Measurements from ENCODE around the gene PNPLA3.

Gene PNPLA3

GRCh38 chr22:43923631-43924464, at the start of gene PNPLA3:
PNPLA3 (plus strand) TSS chr22:43923805; CDS start chr22:43923912, 107 bp downstream.
- DNase-seq = peak; percentile 77

GRCh38 chr22:43876866-43877509, 46.6 kb upstream of the PNPLA3 start:
- no peak for DNase-seq

GRCh38 chr22:43878079-43878795, 45.4 kb upstream of the PNPLA3 start:
- DNase-seq = no peak

- DNase-seq = no peak
These were observed 44.6 kb upstream of the PNPLA3 start for GRCh38 chr22:43878831-43879550.

GRCh38 chr22:43879901-43880540, 43.6 kb upstream of the PNPLA3 start:
- no peak for DNase-seq

GRCh38 chr22:43880541-43880991, 43.0 kb upstream of the PNPLA3 start:
- DNase-seq = no peak

GRCh38 chr22:43881091-43882061, 42.2 kb upstream of the PNPLA3 start:
- no peak for DNase-seq

GRCh38 chr22:43882122-43882767, 41.4 kb upstream of the PNPLA3 start:
- no peak for DNase-seq

- DNase-seq = peak; percentile 47
These were observed 40.5 kb upstream of the PNPLA3 start for GRCh38 chr22:43883012-43883661.

- DNase-seq = no peak
These were observed 39.7 kb upstream of the PNPLA3 start for GRCh38 chr22:43883719-43884415.

- peak; percentile 19 for DNase-seq
These were observed 38.8 kb upstream of the PNPLA3 start for GRCh38 chr22:43884600-43885318.

GRCh38 chr22:43885319-43885671, 38.3 kb upstream of the PNPLA3 start:
- no peak for DNase-seq

GRCh38 chr22:43885786-43886185, 37.8 kb upstream of the PNPLA3 start:
- no peak for DNase-seq

- DNase-seq = no peak
These were observed 37.4 kb upstream of the PNPLA3 start for GRCh38 chr22:43886231-43886630.

- DNase-seq = no peak
These were observed 36.2 kb upstream of the PNPLA3 start for GRCh38 chr22:43887391-43887790.

GRCh38 chr22:43888740-43889139, 34.9 kb upstream of the PNPLA3 start:
- DNase-seq = no peak

- no peak for DNase-seq
These were observed 34.3 kb upstream of the PNPLA3 start for GRCh38 chr22:43889201-43889859.

GRCh38 chr22:43889860-43890253, 33.7 kb upstream of the PNPLA3 start:
- no peak for DNase-seq

Data from CD4-positive, alpha-beta T cell treated with Interleukin-21 for 1 hour (primary cell).